Activated CD4-positive, alpha-beta T cell treated with anti-CD3 and anti-CD28 coated beads, Interleukin-2, amount 50 U/mL, for 4 hours (primary cell): ENCODE results near the gene ZNF549.
A peak's percentile ranks its signal among the peaks of the same experiment; 100 is the strongest.
"Not testable (repeated sequence)": the region's sequence is repeated elsewhere in the genome, so short reads cannot be mapped to it uniquely, and the experiment has no call there.

Experiments
- DNase-seq, 2 experiments: peaks; one replicate each; pipeline ENCODE4 v3.0.0-alpha.2; 2020

Gene ZNF549

GRCh38 chr19:57527136-57527881, at the start of gene ZNF549:
TSS of gene ZNF549 (plus strand) at chr19:57527356. CDS start at chr19:57527574, 218 bp downstream.
- peak; percentile 82 for DNase-seq

GRCh38 chr19:57487477-57488298, 39.5 kb upstream of the ZNF549 start, which contains the start of gene ZNF419:
TSS of gene ZNF419 (plus strand) at chr19:57487750. CDS start at chr19:57487951, 201 bp downstream.
- DNase-seq, result peak; percentile 95

DNA sequence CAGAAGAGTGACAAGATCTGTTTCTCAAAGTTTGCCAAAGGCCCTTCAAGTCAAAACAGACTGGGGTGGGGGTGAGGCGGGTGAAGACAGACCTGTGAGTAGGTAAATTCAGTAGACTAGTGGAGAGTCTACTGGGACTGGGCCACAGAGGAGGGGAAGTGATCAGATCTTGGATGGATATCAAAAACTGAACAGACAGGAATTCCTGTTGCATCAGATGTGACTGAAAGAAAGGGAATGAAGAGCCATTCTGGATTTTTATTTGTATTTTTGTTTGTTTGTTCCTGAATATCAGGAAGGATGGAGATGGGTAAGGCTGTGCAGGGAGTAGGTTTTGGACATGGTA, 38.9 kb upstream of the ZNF549 start:
- not testable (repeated sequence) for DNase-seq

DNA sequence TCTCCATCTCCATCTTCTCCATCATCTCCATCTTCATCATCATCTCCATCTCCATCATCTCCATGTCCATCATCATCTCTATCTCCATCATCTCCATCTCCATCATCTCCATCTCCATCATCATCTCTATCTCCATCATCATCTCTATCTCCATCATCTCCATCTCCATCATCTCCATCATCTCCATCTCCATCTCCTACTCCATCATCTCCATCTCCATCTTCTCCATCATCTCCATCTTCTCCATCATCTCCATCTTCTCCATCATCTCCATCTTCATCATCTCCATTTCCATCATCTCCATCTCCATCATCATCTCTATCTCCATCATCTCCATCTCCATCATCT, 27.9 kb upstream of the ZNF549 start:
- not testable (repeated sequence) for DNase-seq

GRCh38 chr19:57499680-57500395, 27.3 kb upstream of the ZNF549 start, which contains the start of gene ZNF773:
TSS of gene ZNF773 (plus strand) at chr19:57499938. CDS start at chr19:57500081, 143 bp downstream.
- peak; percentile 95 to 96 for DNase-seq

- DNase-seq, result not testable (repeated sequence)
Measured at GRCh38 chr19:57500400-57500799, 26.8 kb upstream of the ZNF549 start.

- DNase-seq, result no peak
Measured at GRCh38 chr19:57506163-57506562, 21.0 kb upstream of the ZNF549 start.

- no peak for DNase-seq
Measured at GRCh38 chr19:57511484-57511883, 15.7 kb upstream of the ZNF549 start.

DNA sequence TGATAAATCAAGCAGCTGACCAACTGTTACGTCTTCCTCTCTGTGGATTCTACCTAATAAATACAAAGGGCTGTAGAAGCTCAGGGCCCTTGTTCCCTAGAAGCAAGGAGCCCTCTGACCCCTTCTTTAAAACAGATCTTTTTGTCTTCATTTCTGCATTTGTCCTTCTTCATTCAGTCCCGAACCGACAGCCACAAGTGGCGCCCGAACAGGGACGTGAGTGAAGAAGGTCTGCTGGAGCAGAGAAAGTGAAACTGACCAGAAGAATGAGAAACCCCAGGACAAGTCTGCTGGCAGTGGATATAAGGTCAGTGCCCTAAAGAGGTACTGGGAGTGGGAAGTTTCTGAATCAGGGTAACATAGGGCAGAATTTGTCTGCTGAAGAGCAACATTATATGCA, 14.3 kb upstream of the ZNF549 start:
- no peak for DNase-seq

DNA sequence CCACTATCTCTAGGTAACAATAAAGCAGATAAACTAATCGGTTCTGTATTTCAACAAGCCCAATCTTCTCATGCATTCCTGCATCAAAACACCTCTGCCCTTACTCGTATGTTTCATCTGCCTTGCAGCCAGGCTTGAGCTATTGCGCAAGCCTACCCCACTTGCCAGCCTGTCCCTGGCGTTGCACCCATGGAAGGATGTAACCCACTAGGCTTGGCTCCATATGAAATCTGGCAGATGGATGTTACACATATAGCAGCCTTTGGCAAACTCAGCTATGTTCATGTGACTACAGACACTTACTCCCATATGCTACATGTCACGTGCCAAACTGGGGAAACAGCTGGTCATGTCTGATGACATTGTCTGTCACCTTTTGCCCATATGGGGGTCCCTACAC, 11.9 kb upstream of the ZNF549 start:
- no peak for DNase-seq

DNA sequence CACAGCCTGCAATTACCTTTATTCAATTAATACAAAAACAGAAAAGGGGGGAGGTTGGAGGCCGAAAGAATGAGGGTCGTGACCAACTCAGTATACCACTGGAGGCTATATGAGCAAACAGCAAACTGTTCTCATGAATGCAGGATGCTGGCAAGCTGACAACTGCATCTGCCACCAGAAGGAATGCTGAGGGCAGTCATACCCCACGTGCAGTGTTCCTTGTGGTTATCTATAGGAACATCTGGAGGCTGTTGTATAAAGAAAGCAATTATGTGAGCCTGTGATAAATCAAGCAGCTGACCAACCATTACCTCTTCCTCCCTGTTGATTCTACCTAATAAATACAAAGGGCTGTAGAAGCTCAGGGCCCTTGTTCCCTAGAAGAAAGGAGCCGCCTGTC, 9.1 kb upstream of the ZNF549 start:
- DNase-seq, result not testable (repeated sequence)

GRCh38 chr19:57537953-57538547, 10.9 kb downstream of the ZNF549 start:
- DNase-seq, result no peak

DNA sequence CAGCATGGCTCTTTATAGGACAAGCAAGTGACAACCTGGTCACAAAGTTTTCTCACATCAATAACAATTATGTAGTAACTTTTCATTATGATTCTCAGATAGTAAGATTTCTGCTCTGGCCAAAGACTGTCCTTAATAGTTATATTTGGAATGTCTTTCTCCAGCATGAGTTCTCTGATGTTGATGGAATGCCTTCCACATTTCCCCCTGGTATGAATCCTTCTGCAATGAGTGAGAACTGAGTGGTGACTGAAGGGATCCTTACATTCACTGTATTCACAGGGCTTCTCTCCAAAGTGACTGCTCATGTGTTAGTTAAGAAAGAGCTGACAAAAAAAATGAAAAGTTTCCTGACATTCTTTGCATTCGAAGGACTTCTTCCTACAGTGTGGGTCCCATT, 19.4 kb downstream of the ZNF549 start:
- no peak for DNase-seq

- no peak for DNase-seq
Measured at GRCh38 chr19:57552432-57552831, 25.3 kb downstream of the ZNF549 start.

GRCh38 chr19:57557659-57558058, 30.5 kb downstream of the ZNF549 start:
- no peak for DNase-seq

GRCh38 chr19:57558525-57558924, 31.4 kb downstream of the ZNF549 start:
- no peak for DNase-seq

DNA sequence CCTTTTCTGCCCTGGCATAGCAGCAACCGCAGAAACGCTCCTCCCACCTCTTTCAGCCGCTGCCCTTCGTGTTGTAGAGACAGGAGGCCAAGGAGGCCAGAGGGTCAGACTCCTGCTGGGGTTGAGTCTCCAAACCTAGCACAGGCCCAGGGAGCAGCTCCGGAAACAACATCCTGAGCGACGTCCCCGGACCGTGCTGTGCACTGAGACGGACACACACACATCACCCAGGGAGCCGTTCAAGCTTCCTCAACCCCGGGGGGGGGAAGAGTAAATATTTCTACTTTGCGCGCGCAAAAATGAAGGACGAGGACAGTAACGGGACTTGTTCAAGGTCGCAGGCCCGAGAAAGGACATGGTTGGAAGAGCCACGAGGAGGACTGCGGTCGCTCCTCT, 31.9 kb downstream of the ZNF549 start:
- no peak for DNase-seq

DNA sequence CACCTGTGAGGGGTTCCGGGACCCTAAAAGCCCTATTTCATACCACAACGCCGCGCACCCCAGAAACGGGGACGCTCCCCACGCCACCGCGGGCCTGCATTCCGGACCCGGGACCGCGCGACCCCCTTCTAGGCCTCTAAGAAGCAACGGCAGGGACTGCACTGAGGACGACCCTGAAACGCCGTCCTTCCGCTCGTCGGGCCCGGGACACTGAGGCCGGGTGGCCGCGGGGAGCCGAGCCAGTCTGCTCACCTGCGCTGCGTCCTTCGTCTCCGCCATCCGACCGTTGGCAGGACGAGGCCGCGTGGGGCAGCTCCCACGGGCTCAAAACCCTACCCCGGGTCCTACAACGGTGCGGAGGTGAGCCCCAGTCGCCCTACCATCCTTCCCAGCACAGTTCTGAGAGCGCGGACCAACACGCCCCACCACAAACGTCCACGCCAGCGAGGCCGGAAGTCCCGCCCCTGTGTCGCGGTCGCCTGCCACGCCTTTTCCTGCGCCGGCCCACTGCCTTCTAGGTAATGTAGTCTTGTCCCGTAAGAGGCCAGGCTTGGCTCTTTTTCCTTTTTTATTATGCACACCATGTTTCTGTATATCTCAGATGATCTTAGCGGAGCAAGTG, 32.4 kb downstream of the ZNF549 start, which contains the start of gene ZNF550:
TSS of gene ZNF550 (minus strand) at position 460 of the 622 bp plus-strand sequence. CDS start at position 279, 181 bp downstream.
- peak; percentile 84 to 86 for DNase-seq

- DNase-seq, result no peak
Measured at GRCh38 chr19:57560049-57560491, 32.9 kb downstream of the ZNF549 start.

DNA sequence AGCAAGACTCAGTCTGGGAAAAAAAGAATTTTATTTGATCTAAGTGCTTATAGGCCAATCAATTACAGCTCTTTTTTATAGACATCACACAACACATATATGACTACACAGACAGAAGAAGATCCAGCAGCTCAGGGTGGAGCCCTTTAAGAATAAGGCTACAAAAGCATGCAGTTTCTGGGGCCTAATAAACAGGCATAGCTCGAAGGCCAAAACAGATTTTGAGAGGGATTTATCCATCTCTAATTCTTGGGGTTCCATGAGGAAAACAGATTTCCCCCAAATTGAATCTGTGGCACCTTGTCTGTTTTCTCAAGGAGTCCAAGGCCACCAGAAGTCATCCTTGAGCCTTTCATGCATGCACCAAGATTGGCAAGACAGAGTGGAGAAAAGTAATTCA, 36.4 kb downstream of the ZNF549 start:
- no peak for DNase-seq

GRCh38 chr19:57566396-57567265, 39.5 kb downstream of the ZNF549 start:
- no peak for DNase-seq
